Measurements from ENCODE around the gene DGKD.

Gene DGKD

DNA sequence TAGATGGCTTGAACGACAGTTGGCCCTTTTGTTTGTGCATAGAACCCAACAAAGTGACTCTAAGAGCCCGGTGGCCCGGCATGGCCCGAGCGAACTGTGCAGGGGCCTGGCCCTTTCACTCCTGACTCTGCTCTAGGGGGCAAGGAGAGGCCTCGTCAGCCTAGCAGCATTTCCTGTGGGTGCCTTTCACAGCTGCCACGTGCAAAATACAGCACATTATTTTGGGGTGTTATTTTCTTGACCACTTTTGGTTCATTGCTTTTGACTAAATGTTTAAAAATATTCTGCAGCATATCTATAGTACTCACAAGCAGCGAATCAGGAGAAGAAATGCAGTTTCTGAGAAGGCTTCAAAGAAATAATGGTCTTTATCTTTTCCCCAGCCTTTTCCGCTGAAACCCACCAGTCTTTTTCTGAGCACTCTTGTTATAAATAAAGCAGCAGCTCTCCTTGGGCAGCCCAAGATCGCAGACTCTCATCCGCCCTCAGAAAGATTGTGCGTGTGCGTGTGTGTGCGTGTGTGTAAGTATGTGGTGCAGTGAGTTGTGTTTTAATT, 31.3 kb downstream of the DGKD start:
- TF ChIP-seq, protein P1, sequence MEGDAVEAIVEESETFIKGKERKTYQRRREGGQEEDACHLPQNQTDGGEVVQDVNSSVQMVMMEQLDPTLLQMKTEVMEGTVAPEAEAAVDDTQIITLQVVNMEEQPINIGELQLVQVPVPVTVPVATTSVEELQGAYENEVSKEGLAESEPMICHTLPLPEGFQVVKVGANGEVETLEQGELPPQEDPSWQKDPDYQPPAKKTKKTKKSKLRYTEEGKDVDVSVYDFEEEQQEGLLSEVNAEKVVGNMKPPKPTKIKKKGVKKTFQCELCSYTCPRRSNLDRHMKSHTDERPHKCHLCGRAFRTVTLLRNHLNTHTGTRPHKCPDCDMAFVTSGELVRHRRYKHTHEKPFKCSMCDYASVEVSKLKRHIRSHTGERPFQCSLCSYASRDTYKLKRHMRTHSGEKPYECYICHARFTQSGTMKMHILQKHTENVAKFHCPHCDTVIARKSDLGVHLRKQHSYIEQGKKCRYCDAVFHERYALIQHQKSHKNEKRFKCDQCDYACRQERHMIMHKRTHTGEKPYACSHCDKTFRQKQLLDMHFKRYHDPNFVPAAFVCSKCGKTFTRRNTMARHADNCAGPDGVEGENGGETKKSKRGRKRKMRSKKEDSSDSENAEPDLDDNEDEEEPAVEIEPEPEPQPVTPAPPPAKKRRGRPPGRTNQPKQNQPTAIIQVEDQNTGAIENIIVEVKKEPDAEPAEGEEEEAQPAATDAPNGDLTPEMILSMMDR (IDR thresholded peaks at IDR 0.05), result no peak

DNA sequence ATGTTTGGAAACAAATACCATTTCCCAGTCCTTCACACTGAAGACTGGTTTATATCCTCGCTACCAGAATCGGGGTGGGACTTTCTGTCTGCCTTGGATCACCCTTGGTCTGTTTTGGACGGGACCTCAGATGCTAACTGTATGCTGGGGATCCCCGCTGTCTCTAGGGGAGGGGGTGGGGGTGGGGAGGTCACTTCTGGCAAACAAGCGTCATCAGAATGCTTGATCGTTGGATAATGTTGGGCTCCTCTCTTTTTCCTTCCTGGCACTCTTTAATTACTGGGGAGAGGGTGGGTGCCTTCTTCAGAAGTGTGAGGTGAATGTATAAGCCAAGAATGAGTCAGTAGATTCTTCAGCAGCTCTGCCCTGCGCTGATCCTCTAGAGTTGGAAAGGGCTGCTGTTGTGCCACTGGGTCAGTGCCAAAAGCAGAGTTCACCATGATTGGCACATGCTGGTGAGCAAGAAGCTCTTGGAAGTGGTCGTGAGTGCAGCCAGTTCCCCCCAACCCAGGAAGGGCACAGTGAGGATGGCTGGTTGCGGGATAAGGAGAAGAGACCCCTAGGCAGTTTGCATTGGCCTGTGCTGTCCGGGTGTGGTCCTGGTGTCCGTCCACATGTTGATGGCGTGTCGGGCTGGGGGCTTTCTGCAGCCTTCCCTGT, 32.2 kb downstream of the DGKD start:
- TF ChIP-seq, protein P1 (IDR thresholded peaks at IDR 0.05), result no peak

DNA sequence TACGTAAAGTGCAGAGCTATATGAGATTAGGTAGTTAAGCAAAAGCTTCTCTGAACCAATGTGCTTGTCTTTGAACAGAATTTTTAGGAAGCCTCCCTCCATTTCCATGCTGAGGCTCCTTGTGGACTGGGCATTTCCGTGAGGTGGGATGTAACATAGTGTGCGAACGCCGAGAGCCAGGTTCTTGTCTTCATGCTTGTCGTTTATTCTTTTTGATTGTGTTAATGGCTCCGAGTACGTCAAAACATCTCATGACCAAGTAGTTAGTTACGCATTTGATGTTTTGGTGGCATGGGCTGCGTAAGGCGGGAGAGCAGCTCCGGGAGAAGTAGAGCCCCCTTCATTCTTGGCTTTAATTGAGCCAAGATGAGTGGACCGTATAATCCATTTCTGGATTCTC, 32.9 kb downstream of the DGKD start:
- TF ChIP-seq, protein P1 (IDR thresholded peaks at IDR 0.05), result no peak

DNA sequence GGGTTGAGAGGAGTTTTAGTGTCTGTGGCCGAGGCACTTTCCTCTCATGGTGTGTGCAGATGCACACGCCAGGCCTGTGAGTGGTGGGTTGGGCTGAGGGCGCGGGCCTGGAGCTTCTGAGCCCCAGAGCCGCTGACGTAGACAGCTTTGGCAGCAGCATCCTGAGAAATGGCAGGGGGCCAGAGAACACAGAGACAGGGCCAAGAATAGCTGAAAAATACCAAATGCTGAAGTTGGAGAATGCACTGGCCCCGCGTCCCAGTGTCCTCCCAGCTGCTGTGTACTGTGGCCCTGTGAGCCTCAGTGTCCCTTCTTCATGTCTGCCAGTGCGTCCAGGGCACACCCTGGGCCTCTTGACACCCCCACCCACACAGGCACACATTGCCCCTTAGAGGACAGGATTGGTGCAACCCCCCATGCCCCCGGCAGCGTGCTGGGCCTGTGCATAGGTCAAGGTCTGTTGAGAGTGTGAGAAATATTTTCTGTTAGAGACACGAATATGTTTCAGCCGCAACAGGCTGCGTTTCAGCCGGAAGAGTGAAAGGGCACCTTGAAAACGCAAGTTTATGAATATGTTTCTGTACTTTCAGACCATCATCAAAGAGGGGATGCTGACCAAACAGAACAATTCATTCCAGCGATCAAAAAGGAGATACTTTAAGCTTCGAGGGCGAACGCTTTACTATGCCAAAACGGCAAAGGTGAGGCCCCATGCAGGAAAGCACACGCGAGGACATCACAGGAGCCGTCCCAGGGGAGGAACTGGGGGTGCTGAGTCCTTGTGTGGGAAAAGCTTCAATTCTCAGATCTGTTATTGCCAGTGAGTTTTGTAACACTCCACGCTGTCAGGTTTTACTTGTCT, 33.6 kb downstream of the DGKD start:
- TF ChIP-seq, protein P1 (IDR thresholded peaks at IDR 0.05), result no peak

DNA sequence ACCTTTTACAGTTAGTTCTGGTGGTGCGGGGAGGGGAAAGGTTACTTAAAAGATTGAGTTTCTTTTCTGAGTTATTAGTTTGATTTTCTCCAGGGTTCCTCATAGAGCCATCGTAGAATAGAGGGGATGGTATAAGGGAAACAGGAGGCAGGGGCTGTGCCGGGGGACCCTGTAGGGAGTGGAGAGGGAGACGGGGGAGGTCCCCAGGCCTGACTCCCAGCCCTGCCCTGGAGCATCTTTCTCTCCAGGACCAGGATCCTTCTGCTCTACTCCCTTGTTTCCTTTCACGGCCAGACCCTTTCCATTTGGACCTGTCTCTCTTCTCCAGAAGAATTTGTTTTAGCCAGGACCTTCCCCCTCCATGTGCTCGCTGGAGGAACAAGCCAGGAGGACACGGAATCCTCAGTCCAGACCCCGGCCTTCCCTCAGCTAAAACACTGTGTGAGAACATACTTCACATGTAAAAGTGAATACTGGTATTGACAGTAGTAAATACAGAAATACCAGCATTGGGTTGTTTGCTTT, 35.4 kb downstream of the DGKD start:
- TF ChIP-seq, protein P1 (IDR thresholded peaks at IDR 0.05), result no peak

DNA sequence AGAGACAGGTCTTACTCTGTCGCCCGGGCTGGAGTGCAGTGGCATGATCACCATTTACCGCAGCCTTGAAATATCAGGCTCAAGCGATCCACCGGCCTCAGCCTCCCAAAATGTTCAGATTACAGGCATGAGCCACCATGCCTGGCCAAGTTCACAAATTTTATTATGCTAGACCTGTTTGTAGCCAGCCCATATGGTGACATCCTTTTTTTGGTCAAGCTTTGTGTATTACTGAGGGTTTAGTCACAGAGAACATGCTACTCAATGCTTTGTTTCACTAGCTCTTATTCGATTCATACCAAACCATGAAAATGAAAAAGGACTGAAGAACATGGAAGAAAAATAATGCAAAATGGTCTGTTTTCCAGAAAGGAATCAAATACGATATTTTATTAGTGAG, 41.4 kb downstream of the DGKD start:
- TF ChIP-seq, protein P1 (IDR thresholded peaks at IDR 0.05), result no peak

DNA sequence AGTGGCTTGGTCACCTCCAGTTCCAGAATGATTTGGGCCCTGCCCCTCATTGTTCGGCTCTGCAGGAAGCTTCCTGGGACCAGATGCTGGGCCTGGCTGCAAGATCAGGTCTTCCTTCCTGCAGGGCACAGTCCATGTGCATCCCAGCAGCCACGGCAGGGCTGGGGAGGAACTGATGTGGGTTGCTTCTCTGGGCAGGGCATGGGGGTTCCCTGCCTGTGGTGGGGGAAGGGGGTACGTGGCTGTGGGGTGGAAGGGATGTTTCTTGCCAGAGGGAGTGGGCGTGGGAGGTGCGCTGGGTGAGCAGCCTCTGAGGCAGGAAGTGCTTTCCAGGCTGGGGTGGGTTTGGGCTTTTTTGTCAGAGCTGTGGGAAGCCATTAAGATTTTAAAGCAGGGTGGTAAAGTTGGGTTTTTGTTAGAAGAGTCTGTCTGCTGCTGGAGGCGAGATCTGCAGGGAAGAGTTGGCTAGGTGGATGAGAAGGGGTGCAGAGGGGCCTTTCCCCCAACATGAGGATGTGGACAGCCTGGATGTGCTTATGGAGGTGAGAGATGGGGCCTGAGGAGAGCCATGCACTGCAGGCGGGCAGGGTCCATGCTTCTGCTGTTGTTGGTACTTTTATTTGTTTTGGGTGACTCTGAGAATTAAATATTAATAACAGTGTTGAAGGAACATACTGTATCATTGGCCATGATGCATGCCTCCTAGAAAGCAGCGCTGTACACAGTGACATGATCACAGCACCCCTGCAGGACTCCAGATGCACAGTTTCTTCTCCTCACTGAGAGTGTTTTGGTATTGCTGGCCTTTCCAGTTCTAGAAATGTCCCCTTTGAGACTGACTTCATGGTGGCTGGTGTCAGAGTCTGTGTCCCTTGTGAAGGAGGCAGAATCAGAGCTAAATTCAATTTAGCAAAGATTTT, 45.3 kb downstream of the DGKD start:
- TF ChIP-seq, protein P1 (IDR thresholded peaks at IDR 0.05), result no peak

Measured in LNCAP (cell line).